NT2/D1 (cell line): ENCODE measurements around the gene LAMB1.

Experiments
- DNase-seq: peaks from one replicate; pipeline ENCODE4 v3.0.0-alpha.2; 2011; ENCODE audit warnings: low read depth, low spot score
- H3K27me3 ChIP-seq: 2 replicates; pipeline ENCODE4 v1.6.0; 2011; ENCODE audit warnings: mild to moderate bottlenecking; ENCODE audit not compliant: insufficient read length, insufficient read depth
- H3K36me3 ChIP-seq: 2 replicates; pipeline ENCODE4 v1.6.1; 2011; ENCODE audit warnings: mild to moderate bottlenecking, low read length, mixed read lengths; ENCODE audit not compliant: insufficient read depth, insufficient read length
- H3K4me1 ChIP-seq: 2 replicates; pipeline ENCODE4 v1.5.1; 2011; ENCODE audit not compliant: insufficient read depth, insufficient read length
- H3K4me3 ChIP-seq: 2 replicates; pipeline ENCODE4 v1.5.1; 2011; ENCODE audit warnings: low read depth; ENCODE audit not compliant: insufficient read length
- H3K9ac ChIP-seq: 2 replicates; pipeline ENCODE4 v1.6.0; 2011; ENCODE audit warnings: low read depth; ENCODE audit not compliant: insufficient read length
- H3K9me3 ChIP-seq: 2 replicates; pipeline ENCODE4 v1.5.1; 2011; ENCODE audit warnings: mild to moderate bottlenecking, low read length; ENCODE audit not compliant: insufficient read depth
- SUZ12 ChIP-seq: IDR thresholded peaks from 2 replicates; pipeline ENCODE4 v1.6.1; 2011; ENCODE audit not compliant: insufficient read length, insufficient read depth; ENCODE audit errors: extremely low read depth
- YY1 ChIP-seq: IDR thresholded peaks from 2 replicates; pipeline ENCODE4 v1.6.1; 2011; ENCODE audit not compliant: insufficient read length, insufficient read depth
- ZNF274 ChIP-seq: IDR thresholded peaks from 2 replicates; pipeline ENCODE4 v1.6.1; 2011; ENCODE audit warnings: mild to moderate bottlenecking, low read depth, low read length

Gene LAMB1

DNA sequence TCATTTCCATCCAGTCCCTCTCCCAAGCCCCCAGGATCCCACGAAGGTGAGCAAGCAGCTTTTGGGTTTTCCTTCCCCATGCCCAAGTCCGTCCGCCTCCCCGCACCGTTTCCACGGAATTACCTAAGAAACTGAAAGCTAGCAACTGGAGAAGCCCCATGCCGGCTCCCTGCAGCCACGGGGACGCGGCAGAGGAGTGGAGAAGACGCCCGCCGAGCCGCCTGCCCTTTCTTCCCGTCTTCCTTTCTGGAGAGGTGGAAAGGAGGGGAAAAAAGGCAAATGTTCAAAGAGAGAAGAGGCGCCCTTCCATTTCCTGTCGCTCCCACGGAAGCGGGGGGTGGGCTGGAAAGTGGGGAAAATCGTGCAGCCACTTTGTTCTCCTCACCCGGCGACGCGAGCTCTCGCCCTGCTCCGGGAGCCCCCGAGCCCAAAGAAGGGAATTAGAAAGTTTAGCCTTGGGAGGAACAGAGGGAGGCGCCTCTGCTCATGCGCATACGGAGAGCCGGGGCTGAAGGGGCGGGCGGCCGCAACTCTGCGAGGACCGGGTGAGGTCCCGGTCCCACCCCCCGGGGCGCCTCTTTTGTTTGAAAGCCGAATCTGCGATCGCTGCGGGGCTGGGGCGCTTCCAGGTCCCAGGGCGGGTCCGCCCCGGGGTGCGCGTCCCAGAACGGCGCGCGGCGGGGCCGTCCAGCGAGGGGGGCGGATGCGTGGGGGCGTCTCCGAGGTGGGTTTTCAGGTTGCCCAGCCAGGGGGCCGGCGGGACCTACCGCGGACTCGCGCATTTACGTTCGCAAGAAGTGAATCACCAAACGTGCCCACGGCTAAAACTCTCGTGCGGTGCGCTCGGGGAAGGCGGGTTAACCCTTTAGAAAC is at the start of gene LAMB1:
LAMB1 (minus strand) TSS at position 436 of the 873 bp plus-strand sequence; CDS start at position 160, 276 bp downstream.
- TF ChIP-seq SUZ12 (no peak), ZNF274 (no peak), YY1 (no peak)
- DNase-seq: peak; percentile 49
- Histone ChIP-seq H3K36me3 (peaks cover 42% of the 10 kb centered on the region), H3K9ac (peak within 1 kb of the TSS; percentile 94), H3K4me3 (peak within 1 kb of the TSS; percentile 89), H3K4me1 (peaks cover 1% of the 10 kb centered on the region), H3K27me3 (peaks cover 28% of the 10 kb centered on the region), H3K9me3 (no peaks in the 10 kb centered on the region)

DNA sequence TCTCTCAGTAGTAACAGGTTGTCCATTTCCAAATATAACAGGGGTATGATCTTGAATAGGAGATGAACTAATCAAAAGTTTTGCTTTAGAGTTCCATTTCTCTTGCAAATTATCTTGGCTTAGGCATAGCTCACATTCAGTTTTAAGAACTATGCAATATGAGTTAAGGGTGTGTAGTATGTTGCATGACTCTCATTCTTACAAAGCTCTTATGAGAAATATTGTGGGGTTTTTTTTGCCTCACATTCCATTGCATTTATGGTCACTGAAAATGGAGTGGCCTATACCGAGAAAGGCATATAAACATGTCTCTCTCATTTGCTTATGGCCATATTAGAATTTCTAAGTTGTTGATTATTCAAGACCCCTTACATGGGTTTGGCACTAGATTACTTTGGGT is 48.5 kb upstream of the LAMB1 start:
- H3K9ac ChIP-seq: no peak overlapping the region
- H3K4me1 ChIP-seq: no peaks in the 10 kb centered on the region
- H3K9me3 ChIP-seq: no peaks in the 10 kb centered on the region
- H3K36me3 ChIP-seq: no peaks in the 10 kb centered on the region
- no peak overlapping the region for H3K4me3 ChIP-seq
- no peak for DNase-seq
- H3K27me3 ChIP-seq: no peaks in the 10 kb centered on the region
- TF ChIP-seq YY1: no peak
- TF ChIP-seq SUZ12: no peak
- no peak for TF ChIP-seq ZNF274

DNA sequence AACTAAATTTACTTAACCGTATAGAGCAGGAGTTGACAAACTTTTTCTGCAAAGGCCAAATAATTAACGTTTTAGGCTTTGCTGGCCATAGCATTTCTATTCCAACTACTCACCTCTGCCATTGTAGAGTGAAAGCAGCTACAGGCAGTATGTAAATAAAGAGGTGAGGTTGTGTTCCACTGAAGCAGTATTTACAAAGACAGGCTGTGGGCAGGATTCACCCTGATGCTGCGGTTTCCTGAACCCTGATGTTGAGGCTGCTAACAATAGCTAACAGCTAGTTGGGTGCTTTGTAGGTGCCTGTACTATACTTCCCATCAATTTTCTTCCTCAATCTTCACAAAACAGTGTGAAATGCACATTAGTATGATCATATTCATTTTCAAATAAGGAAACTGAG is 47.0 kb upstream of the LAMB1 start:
- TF ChIP-seq SUZ12 (no peak), ZNF274 (no peak)
- H3K9ac ChIP-seq: no peak overlapping the region
- H3K27me3 ChIP-seq: no peaks in the 10 kb centered on the region
- no peak overlapping the region for H3K4me3 ChIP-seq
- H3K9me3 ChIP-seq: no peaks in the 10 kb centered on the region
- no peaks in the 10 kb centered on the region for H3K4me1 ChIP-seq
- H3K36me3 ChIP-seq: no peaks in the 10 kb centered on the region
- no peak for DNase-seq

GRCh38 chr7:108048422-108048821 is 45.5 kb upstream of the LAMB1 start:
- Histone ChIP-seq H3K4me3 (no peak overlapping the region), H3K4me1 (no peaks in the 10 kb centered on the region), H3K9ac (no peak overlapping the region), H3K27me3 (no peaks in the 10 kb centered on the region), H3K36me3 (no peaks in the 10 kb centered on the region), H3K9me3 (no peaks in the 10 kb centered on the region)
- no peak for DNase-seq
- TF ChIP-seq ZNF274 (no peak), SUZ12 (no peak), YY1 (no peak)

- TF ChIP-seq SUZ12: no peak
- no peak for TF ChIP-seq ZNF274
- TF ChIP-seq YY1: no peak
- no peak overlapping the region for H3K9ac ChIP-seq
- DNase-seq: no peak
- H3K27me3 ChIP-seq: no peaks in the 10 kb centered on the region
- no peaks in the 10 kb centered on the region for H3K9me3 ChIP-seq
- no peaks in the 10 kb centered on the region for H3K36me3 ChIP-seq
- H3K4me3 ChIP-seq: no peak overlapping the region
- H3K4me1 ChIP-seq: no peaks in the 10 kb centered on the region
These were observed 44.1 kb upstream of the LAMB1 start for GRCh38 chr7:108046952-108047506.

- TF ChIP-seq SUZ12 (no peak), YY1 (no peak), ZNF274 (no peak)
- no peaks in the 10 kb centered on the region for H3K27me3 ChIP-seq
- DNase-seq: no peak
These were observed 42.7 kb upstream of the LAMB1 start for GRCh38 chr7:108045669-108046068.

DNA sequence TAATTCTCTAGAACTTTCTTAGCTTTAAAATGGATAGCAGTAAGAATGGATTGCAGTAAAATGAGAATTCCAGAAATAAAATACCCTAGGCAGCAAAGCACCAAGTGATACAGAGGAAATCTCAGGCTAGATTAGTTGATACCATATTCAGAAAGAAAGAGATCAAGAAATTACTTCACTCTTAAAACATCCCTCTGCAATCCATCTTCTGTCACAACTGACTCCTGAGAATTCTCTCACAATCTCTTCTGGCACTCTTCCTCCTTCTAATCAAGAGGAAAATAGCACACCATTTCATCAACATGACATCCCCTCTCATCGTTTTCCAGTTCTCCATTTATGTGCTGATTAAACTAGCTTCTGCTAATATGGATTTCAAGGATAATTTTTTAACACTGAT is 42.2 kb upstream of the LAMB1 start:
- H3K36me3 ChIP-seq: no peaks in the 10 kb centered on the region
- no peak overlapping the region for H3K9ac ChIP-seq
- H3K9me3 ChIP-seq: no peaks in the 10 kb centered on the region
- DNase-seq: no peak
- no peak for TF ChIP-seq SUZ12
- TF ChIP-seq YY1: no peak
- no peak overlapping the region for H3K4me3 ChIP-seq
- H3K27me3 ChIP-seq: no peaks in the 10 kb centered on the region
- no peaks in the 10 kb centered on the region for H3K4me1 ChIP-seq

More at GRCh38 chr7:108045669-108046068, 42.7 kb upstream of the LAMB1 start:
- Histone ChIP-seq H3K9me3 (no peaks in the 10 kb centered on the region), H3K4me3 (no peak overlapping the region), H3K9ac (no peak overlapping the region), H3K36me3 (no peaks in the 10 kb centered on the region), H3K4me1 (no peaks in the 10 kb centered on the region)
